Heart right ventricle (tissue), 16 donors: ENCODE measurements around the gene MAGI2. TPM values are rescaled to one million over a fixed set of nuclear protein-coding genes. Genes with fewer than 3 reads are reported as not detected.

Experiments
- ATAC-seq, 8 donors: fragments of 200-7000 bp; cut with Tn5 transposase; one replicate each; pipeline ENCODE4 v1.9.1; 2020; ENCODE audit warnings: mild to moderate bottlenecking in 8 of 8, moderate library complexity in 8 of 8, moderate number of reproducible peaks in 1 of 8
- DNase-seq, 2 donors: peaks; one replicate each; pipeline ENCODE4 v3.0.0-alpha.2; 2020
- H3K27ac ChIP-seq, 10 donors: fragments of 200-600 bp; sonication (generic) in 2 of 10; one replicate each; pipeline versions ENCODE4 v1.5.0 to v1.8.0; 2020 to 2022; ENCODE audit warnings: mild to moderate bottlenecking in 3 of 10
- H3K27me3 ChIP-seq, 7 donors: fragments of 200-600 bp; one replicate each; pipeline ENCODE4 v1.8.0; 2021 to 2022; ENCODE audit warnings: mild to moderate bottlenecking in 2 of 7
- H3K36me3 ChIP-seq, 9 donors: fragments of 200-600 bp; sonication (generic) in 1 of 9; one replicate each; pipeline versions ENCODE4 v1.5.0 to v1.8.0; 2020 to 2022; ENCODE audit warnings: mild to moderate bottlenecking in 2 of 9
- H3K4me1 ChIP-seq, 9 donors: fragments of 200-600 bp; sonication (generic) in 1 of 9; one replicate each; pipeline versions ENCODE4 v1.5.0 to v1.8.0; 2020 to 2022; ENCODE audit warnings: mild to moderate bottlenecking in 4 of 9
- H3K4me3 ChIP-seq, 10 donors: fragments of 200-600 bp; sonication (generic) in 2 of 10; one replicate each; pipeline versions ENCODE4 v1.5.0 to v1.8.0; 2020 to 2022; ENCODE audit warnings: mild to moderate bottlenecking in 7 of 10, moderate library complexity in 2 of 10
- H3K9me3 ChIP-seq, 11 donors: fragments of 200-600 bp in 10 of 11; sonication (generic) in 2 of 11; one replicate each; pipeline versions ENCODE4 v1.5.0 to v1.8.0; 2013 to 2022; ENCODE audit warnings: mild to moderate bottlenecking in 2 of 11, control low read depth in 1 of 11, moderate library complexity in 1 of 11
- WGBS, 2 donors: extraction: QIAGEN DNeasy Blood & Tissue Kit; methylation state at CpG; one replicate each; pipeline ENCODE4 v1.1.7; 2013; ENCODE audit warnings: inconsistent platforms in 1 of 2; 5-methylcytosine and 5-hydroxymethylcytosine counted together
- intact Hi-C, 10 donors: fragments of 100-400 bp; cut with DNase I; formaldehyde crosslinking; loops; one replicate each; pipeline versions ENCODE4 v1.11.1 to v1.14.2; 2022
- polyA plus RNA-seq, 2 donors: library from polyadenylated mRNA; stranded (reverse); fragments of 200-250 nt; gene quantifications; one replicate each; pipeline ENCODE4 v1.2.3, GENCODE V29; 2013
- total RNA-seq, 10 donors: library from RNA; stranded (reverse); fragmentation: NEBNext Ultra II Directional in 3 of 10; extraction: Animal tissue kit (Norgen Biotek cat#: 25700) in 3 of 10; gene quantifications; one replicate each; pipeline versions ENCODE4 v1.2.1 to v1.2.4, GENCODE V29; 2021 to 2023
- TF ChIP-seq, protein P1 (sequence below), 9 donors: fragments of 200-600 bp; sonication (generic) in 2 of 9; IDR thresholded peaks; one replicate each; pipeline versions ENCODE4 v1.5.0 to v1.8.0; 2021 to 2022; ENCODE audit warnings: antibody characterized with exemption in 9 of 9, mild to moderate bottlenecking in 5 of 9, moderate library complexity in 1 of 9
- donor health status: Arrhythmogenic right ventricular cardiomyopathy.
- donor health status: ischemic (EF 13 %, LVEDD 7.1; RV severe dilation, severe dysfunction).
- donor health status: healthy with polysubstance abuse.
- donor health status: DM: no; HTN: yes; CAD: no.
- donor health status: DM: no; HTN: no; CAD: no.
- donor health status: ischemic (EF 25% LVEDD 6.9; RV normal size, moderate dysfunction).
- donor health status: ischemic (EF 25% LVEDD 5.7; RV mildly dilated, moderate dysfunction).
- donor health status: healthy.
- donor health status: DM: yes; HTN: yes; CAD: no.
- donor health status: Ischemic cardiomyopathy.
- donor health status: ischemic (EF 35%, LVEDD 5.7; RV mildly dilated, moderate dysfunction).
- donor health status: nonischemic (EF 11% LVEDD 7.7; RV severe dilation, severe dysfunction).
- donor health status: DM: yes; HTN: yes; CAD: no.
- donor health status: PGD.
- donor health status: ischemic (EF 29% LVEDD 5.4; RV normal size, mild dysfunction).
- donor health status: nonischemic (EF 23%, LVEDD 6.1; RV moderate dilation, normal function).

The MAGI2 gene
- total and polyA plus RNA-seq, 12 donors: 0.83 to 6.0 (median 4.1) TPM

DNA sequence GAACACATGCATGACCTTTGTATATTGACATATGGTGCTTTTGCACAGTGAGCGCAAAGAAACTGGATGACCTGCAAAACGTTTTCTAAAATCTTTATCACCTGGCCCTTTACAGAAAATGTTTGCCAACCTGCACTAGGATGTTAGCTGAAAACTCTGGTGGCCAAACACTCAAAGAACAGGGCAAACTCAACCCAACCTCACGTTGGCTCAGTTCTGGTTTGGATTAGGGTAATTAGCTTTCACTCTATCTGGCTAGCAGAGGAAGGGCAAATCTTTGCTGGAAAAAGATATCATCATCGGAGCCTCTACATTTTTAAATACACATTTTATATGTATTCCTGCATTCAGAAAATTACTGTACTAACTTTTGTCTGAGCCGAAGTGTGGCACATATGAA, 966.0 kb downstream of the MAGI2 start:
- no peaks in the 10 kb centered on the region for H3K4me1 ChIP-seq
- no peak overlapping the region for H3K4me3 ChIP-seq
- no peak for DNase-seq
- TF ChIP-seq, protein P1, sequence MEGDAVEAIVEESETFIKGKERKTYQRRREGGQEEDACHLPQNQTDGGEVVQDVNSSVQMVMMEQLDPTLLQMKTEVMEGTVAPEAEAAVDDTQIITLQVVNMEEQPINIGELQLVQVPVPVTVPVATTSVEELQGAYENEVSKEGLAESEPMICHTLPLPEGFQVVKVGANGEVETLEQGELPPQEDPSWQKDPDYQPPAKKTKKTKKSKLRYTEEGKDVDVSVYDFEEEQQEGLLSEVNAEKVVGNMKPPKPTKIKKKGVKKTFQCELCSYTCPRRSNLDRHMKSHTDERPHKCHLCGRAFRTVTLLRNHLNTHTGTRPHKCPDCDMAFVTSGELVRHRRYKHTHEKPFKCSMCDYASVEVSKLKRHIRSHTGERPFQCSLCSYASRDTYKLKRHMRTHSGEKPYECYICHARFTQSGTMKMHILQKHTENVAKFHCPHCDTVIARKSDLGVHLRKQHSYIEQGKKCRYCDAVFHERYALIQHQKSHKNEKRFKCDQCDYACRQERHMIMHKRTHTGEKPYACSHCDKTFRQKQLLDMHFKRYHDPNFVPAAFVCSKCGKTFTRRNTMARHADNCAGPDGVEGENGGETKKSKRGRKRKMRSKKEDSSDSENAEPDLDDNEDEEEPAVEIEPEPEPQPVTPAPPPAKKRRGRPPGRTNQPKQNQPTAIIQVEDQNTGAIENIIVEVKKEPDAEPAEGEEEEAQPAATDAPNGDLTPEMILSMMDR (IDR thresholded peaks at IDR 0.05): no peak
- no peak overlapping the region for H3K27ac ChIP-seq
- no peaks in the 10 kb centered on the region for H3K36me3 ChIP-seq
- H3K9me3 ChIP-seq: no peaks in the 10 kb centered on the region
- H3K27me3 ChIP-seq: no peaks in the 10 kb centered on the region
- intact Hi-C loops: no loop called here
- 70 to 76% methylated on average over 5 of the region's 5 CpGs for WGBS, 2 donors
- no peak for ATAC-seq

DNA sequence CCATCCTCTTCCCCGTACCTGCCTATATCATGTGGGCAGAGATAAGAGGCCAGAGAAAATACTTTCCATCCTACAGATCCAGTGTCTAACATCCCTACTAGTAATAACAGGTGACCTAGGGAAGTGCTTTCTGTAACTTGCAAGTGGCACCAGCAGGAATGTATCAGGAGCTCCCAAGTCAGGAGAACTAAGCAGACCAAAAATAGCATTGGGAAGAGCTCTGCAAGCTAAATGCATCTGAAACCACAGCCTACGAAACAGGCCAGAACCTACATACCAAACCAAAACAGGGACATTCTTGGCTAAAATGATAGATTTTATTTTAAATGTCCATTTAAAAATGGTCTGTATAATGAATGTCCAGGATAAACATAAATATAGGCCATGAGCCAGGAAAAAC, 974.1 kb downstream of the MAGI2 start:
- no peaks in the 10 kb centered on the region for H3K27me3 ChIP-seq
- peak in 4 of 8 donors; percentile 33 to 58 (median 51) for ATAC-seq
- H3K9me3 ChIP-seq: no peaks in the 10 kb centered on the region
- intact Hi-C loops: no loop called here
- TF ChIP-seq, protein P1 (IDR thresholded peaks at IDR 0.05): no peak
- peaks cover 0 to 10% (median 0%) of the 10 kb centered on the region in 9 donors for H3K4me1 ChIP-seq
- 55 to 60% methylated on average over 2 of the region's 2 CpGs for WGBS, 2 donors
- H3K4me3 ChIP-seq: no peak overlapping the region
- no peaks in the 10 kb centered on the region for H3K36me3 ChIP-seq
- H3K27ac ChIP-seq: no peak overlapping the region
- DNase-seq: no peak

DNA sequence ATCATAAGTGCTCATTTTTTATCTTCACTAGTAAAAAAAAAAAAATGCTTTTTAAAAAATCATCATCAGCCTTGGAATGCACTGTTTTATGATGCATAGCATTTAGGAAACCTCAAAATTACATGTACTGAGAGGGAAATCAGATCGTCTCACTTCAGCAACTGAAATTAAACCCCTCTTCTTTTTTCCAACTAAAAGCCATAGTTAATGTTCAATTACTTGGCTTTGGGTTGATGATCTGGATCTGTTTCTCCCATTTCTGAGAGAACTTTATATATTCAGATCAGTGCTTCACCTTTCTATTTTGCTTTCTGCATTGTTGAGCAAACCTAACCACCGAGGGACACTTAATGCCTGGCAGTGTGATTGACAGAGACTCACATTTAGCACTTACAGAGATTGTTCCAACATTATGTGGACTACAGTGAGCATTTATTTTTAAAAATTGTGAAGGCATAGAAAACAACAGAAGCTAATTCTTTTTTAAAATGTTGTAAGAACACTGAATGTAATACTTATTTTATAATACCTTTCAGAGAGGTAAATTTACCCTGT, 976.5 kb downstream of the MAGI2 start:
- H3K36me3 ChIP-seq: no peaks in the 10 kb centered on the region
- H3K27ac ChIP-seq: no peak overlapping the region
- no peaks in the 10 kb centered on the region for H3K27me3 ChIP-seq
- ATAC-seq (no peak), DNase-seq (no peak)
- 67 to 72% methylated on average over 2 of the region's 2 CpGs for WGBS, 2 donors
- H3K9me3 ChIP-seq: no peaks in the 10 kb centered on the region
- TF ChIP-seq, protein P1 (IDR thresholded peaks at IDR 0.05): no peak
- intact Hi-C loops: no loop called here
- peaks cover 0 to 10% (median 0%) of the 10 kb centered on the region in 9 donors for H3K4me1 ChIP-seq
- no peak overlapping the region for H3K4me3 ChIP-seq

DNA sequence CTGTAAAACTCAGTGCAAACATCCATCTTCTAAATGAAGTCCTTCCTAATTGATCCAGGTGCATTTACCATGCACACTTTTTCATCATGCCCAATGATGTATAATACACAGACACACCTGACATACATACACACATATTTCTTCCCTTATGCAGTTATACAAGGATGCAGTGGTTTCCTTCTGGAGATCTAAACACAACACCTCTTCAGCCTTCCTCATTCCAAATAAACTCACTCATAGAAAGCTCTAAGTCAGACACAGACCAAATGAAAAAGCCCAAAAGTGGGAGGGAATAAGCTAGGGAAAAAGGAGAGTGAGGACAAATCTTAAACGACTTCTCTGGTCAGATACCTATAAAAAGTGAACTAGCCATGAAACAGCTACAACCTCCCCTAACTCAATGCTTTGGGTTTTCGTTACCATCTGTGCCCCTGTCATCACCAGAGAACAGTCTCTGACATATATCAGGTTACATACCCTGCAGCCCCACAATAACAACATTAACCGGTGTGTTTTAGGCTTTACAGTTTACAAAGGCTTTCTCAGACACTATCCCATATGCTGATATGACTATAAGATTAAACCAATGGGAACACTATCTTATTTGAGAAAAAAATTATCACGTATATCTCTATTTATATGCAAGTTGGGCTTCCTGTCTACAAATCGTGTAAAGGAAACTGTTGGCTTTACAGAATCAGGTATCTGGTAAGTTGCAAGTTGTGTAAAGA, 979.7 kb downstream of the MAGI2 start:
- Histone ChIP-seq H3K27me3 (no peaks in the 10 kb centered on the region), H3K4me3 (no peak overlapping the region), H3K9me3 (no peaks in the 10 kb centered on the region), H3K27ac (no peak overlapping the region), H3K4me1 (no peaks in the 10 kb centered on the region), H3K36me3 (no peaks in the 10 kb centered on the region)
- no peak for DNase-seq
- TF ChIP-seq, protein P1 (IDR thresholded peaks at IDR 0.05): no peak
- ATAC-seq: no peak
- intact Hi-C loops: no loop called here
- WGBS, 2 donors: 21 to 28% methylated on average over 5 of the region's 5 CpGs
